Trophoblast cell (in vitro differentiated cells and primary cell): ENCODE data around the gene PPFIBP2.
A peak's percentile ranks its signal among the peaks of the same experiment; 100 is the strongest.

ENCODE experiments used
- DNase-seq, 2 donors: peaks; one replicate each; pipeline ENCODE4 v3.0.0-alpha.2; 2016
- H2AFZ ChIP-seq: 2 replicates; pipeline ENCODE4 v1.6.1; 2013; ENCODE audit warnings: low read length, moderate library complexity, mild to moderate bottlenecking; ENCODE audit not compliant: insufficient read depth, poor library complexity
- H2AK5ac ChIP-seq: 2 replicates; pipeline ENCODE4 v1.6.1; 2013; ENCODE audit warnings: mild to moderate bottlenecking, low read length
- H2BK120ac ChIP-seq: 2 replicates; pipeline ENCODE4 v1.6.1; 2013; ENCODE audit warnings: low read length, mild to moderate bottlenecking, moderate library complexity; ENCODE audit not compliant: insufficient read depth, poor library complexity
- H2BK12ac ChIP-seq: 2 replicates; pipeline ENCODE4 v1.6.1; 2013; ENCODE audit warnings: mild to moderate bottlenecking, low read length, moderate library complexity
- H2BK5ac ChIP-seq: 2 replicates; pipeline ENCODE4 v1.6.1; 2013; ENCODE audit warnings: low read length, low read depth, moderate library complexity, mild to moderate bottlenecking; ENCODE audit not compliant: poor library complexity
- H3K14ac ChIP-seq: 2 replicates; pipeline ENCODE4 v1.6.1; 2013; ENCODE audit warnings: mild to moderate bottlenecking, low read length
- H3K18ac ChIP-seq: 2 replicates; pipeline ENCODE4 v1.6.1; 2013; ENCODE audit warnings: mild to moderate bottlenecking, low read length
- H3K23ac ChIP-seq: 2 replicates; pipeline ENCODE4 v1.6.1; 2013; ENCODE audit warnings: low read length
- H3K27ac ChIP-seq: 2 replicates; pipeline ENCODE4 v1.5.1; 2013; ENCODE audit warnings: low read depth, mild to moderate bottlenecking, inconsistent platforms, low read length, moderate library complexity
- H3K27me3 ChIP-seq: 2 replicates; pipeline ENCODE4 v1.6.1; 2013; ENCODE audit warnings: inconsistent platforms, mild to moderate bottlenecking, low read length, moderate library complexity; ENCODE audit not compliant: insufficient read depth
- H3K36me3 ChIP-seq, 2 experiments: 1 replicate in 1 of 2; 2 replicates in 1 of 2; pipeline ENCODE4 v1.6.1; 2013; ENCODE audit warnings: low read length in 2 of 2, mild to moderate bottlenecking in 2 of 2, moderate library complexity in 1 of 2; ENCODE audit not compliant: insufficient read depth in 2 of 2, control insufficient read depth in 1 of 2
- H3K4ac ChIP-seq: 2 replicates; pipeline ENCODE4 v1.6.1; 2013; ENCODE audit warnings: low read depth, mild to moderate bottlenecking, low read length, moderate library complexity
- H3K4me1 ChIP-seq, 2 experiments: 1 replicate in 1 of 2; 2 replicates in 1 of 2; pipeline ENCODE4 v1.6.1; 2013; ENCODE audit warnings: low read length in 2 of 2, mild to moderate bottlenecking in 2 of 2, moderate library complexity in 1 of 2; ENCODE audit not compliant: insufficient read depth in 2 of 2, control insufficient read depth in 1 of 2
- H3K4me2 ChIP-seq: 2 replicates; pipeline ENCODE4 v1.6.1; 2013; ENCODE audit warnings: inconsistent platforms, mild to moderate bottlenecking, low read length, moderate library complexity
- H3K4me3 ChIP-seq: 2 replicates; pipeline ENCODE4 v1.5.1; 2013; ENCODE audit warnings: mild to moderate bottlenecking, low read depth, low read length, inconsistent platforms
- H3K79me1 ChIP-seq: one replicate; pipeline ENCODE4 v1.6.1; 2013; ENCODE audit warnings: low read length
- H3K79me2 ChIP-seq: 2 replicates; pipeline ENCODE4 v1.6.1; 2013; ENCODE audit warnings: low read length, mild to moderate bottlenecking; ENCODE audit not compliant: control insufficient read depth, insufficient read depth, poor library complexity
- H3K9ac ChIP-seq: 2 replicates; pipeline ENCODE4 v1.6.1; 2013; ENCODE audit warnings: mild to moderate bottlenecking, low read length
- H3K9me3 ChIP-seq: 2 replicates; pipeline ENCODE4 v1.6.1; 2013; ENCODE audit warnings: low read depth, mild to moderate bottlenecking, control low read depth, inconsistent platforms, low read length; ENCODE audit not compliant: insufficient read depth
- H4K12ac ChIP-seq: 2 replicates; pipeline ENCODE4 v1.6.1; 2013; ENCODE audit warnings: low read depth, mild to moderate bottlenecking, low read length, moderate library complexity
- H4K8ac ChIP-seq: 2 replicates; pipeline ENCODE4 v1.6.1; 2013; ENCODE audit warnings: low read depth, mild to moderate bottlenecking, low read length, moderate library complexity
- H4K91ac ChIP-seq: one replicate; pipeline ENCODE4 v1.6.1; 2013; ENCODE audit warnings: low read depth, mild to moderate bottlenecking, low read length, moderate library complexity
- WGBS: extraction: QIAGEN DNeasy Blood & Tissue Kit; methylation state at CpG from one replicate; pipeline ENCODE4 v1.1.7; 2013; ENCODE audit warnings: missing lambda C conversion rate; ENCODE audit not compliant: insufficient read length, insufficient coverage; ENCODE audit errors: extremely low coverage; 5-methylcytosine and 5-hydroxymethylcytosine counted together

Gene PPFIBP2

DNA sequence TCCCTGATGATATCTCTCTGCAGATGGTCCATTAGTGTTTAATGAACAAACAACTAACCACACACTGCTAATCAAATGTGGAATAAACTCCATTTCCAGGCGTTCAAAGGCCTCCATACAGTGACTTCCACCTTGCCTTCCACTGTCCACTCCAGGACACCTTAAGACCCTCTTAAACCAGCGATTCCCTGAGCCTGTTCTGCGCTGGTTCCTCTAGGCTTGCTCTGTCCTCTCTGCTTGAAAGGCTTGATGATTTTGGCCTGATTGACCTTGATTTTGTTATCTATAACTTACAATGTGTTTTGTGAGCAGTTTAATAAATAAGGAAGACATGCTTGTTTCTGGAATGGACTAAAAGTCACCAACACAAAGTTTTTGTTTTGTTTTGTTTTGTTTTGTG is 180.4 kb downstream of the PPFIBP2 start:
- no peak overlapping the region for H2AK5ac ChIP-seq
- H2BK5ac ChIP-seq, result no peak overlapping the region
- no peak overlapping the region for H3K14ac ChIP-seq
- H3K23ac ChIP-seq, result no peak overlapping the region
- H3K27ac ChIP-seq, result no peak overlapping the region
- H3K36me3 ChIP-seq, result no peaks in the 10 kb centered on the region
- no peaks in the 10 kb centered on the region for H3K9me3 ChIP-seq
- H3K9ac ChIP-seq, result no peak overlapping the region
- H4K8ac ChIP-seq, result peak overlapping the region; percentile 6
- H2AFZ ChIP-seq, result no peak overlapping the region
- H2BK12ac ChIP-seq, result peak overlapping the region; percentile 15
- H3K4me2 ChIP-seq, result no peak overlapping the region
- H3K4me3 ChIP-seq, result no peak overlapping the region
- H3K4ac ChIP-seq, result no peak overlapping the region
- H3K18ac ChIP-seq, result no peak overlapping the region
- no peaks in the 10 kb centered on the region for H3K27me3 ChIP-seq
- no peaks in the 10 kb centered on the region for H3K79me1 ChIP-seq
- WGBS, result no CpG with 5 or more reads among the region's 3 CpGs
- no peak overlapping the region for H4K12ac ChIP-seq
- no peaks in the 10 kb centered on the region for H3K79me2 ChIP-seq
- H4K91ac ChIP-seq, result no peak overlapping the region
- H3K4me1 ChIP-seq, result peaks cover 0 to 6% of the 10 kb centered on the region in 2 experiments
- H2BK120ac ChIP-seq, result no peak overlapping the region
- DNase-seq, result no peak

DNA sequence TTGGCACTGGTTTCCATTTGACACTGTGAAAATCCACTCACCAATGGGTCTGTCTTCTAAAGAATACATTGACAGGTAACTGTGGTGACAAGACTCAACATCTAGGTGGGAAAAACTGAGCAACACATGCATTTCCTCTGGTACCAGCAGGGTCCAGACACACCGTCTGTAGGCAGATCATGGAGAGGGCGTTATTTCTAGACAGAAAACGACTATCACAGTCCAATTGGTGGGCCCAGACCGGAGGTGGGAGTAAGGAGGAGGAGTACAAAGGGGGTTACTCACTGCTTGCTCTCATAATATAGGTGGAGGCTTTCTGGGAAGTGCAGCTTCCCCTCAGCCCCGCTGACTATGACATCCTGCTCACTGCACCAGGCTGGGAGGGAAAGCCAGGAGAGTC is 182.6 kb downstream of the PPFIBP2 start:
- Histone ChIP-seq H3K4me1 (peaks cover 0 to 6% of the 10 kb centered on the region in 2 experiments), H4K8ac (no peak overlapping the region), H3K9me3 (no peaks in the 10 kb centered on the region), H3K4me2 (no peak overlapping the region), H3K9ac (no peak overlapping the region), H4K12ac (no peak overlapping the region), H2BK5ac (no peak overlapping the region), H4K91ac (no peak overlapping the region), H3K23ac (no peak overlapping the region), H3K27me3 (no peaks in the 10 kb centered on the region), H3K79me1 (no peaks in the 10 kb centered on the region), H2BK120ac (no peak overlapping the region), H3K36me3 (no peaks in the 10 kb centered on the region), H3K4ac (no peak overlapping the region), H3K4me3 (no peak overlapping the region), H2BK12ac (no peak overlapping the region), H3K14ac (no peak overlapping the region), H3K79me2 (no peaks in the 10 kb centered on the region), H2AK5ac (no peak overlapping the region), H3K27ac (peak overlapping the region; percentile 24), H2AFZ (no peak overlapping the region), H3K18ac (no peak overlapping the region)
- DNase-seq, result no peak
- no CpG with 5 or more reads among the region's 5 CpGs for WGBS
